Prostate gland (tissue), 2 donors: ENCODE results near the gene MICAL3. TPM values are rescaled to one million over a fixed set of nuclear protein-coding genes. Genes with fewer than 3 reads are reported as not detected.
"Not testable (repeated sequence)": the region's sequence is repeated elsewhere in the genome, so short reads cannot be mapped to it uniquely, and the experiment has no call there.

ENCODE experiments used
- DNase-seq: peaks from one replicate; pipeline ENCODE4 v3.0.0-alpha.2; 2019; ENCODE audit warnings: low spot score
- H3K27ac ChIP-seq, 2 donors: fragments of 200-600 bp; sonication (generic); 2 replicates each; pipeline ENCODE4 v1.5.1; 2017 to 2019
- H3K27me3 ChIP-seq: fragments of 200-600 bp; sonication (generic); replicated peaks from 2 replicates; pipeline ENCODE4 v1.5.1; 2019; ENCODE audit not compliant: insufficient read depth
- H3K36me3 ChIP-seq, 2 donors: fragments of 200-600 bp; sonication (generic); 1 replicate in 1 of 2; 2 replicates in 1 of 2; pipeline versions ENCODE4 v1.5.1 to v1.8.1; 2017 to 2019
- H3K4me1 ChIP-seq: fragments of 200-600 bp; sonication (generic); replicated peaks from 2 replicates; pipeline ENCODE4 v1.5.1; 2019
- H3K4me3 ChIP-seq, 2 donors: fragments of 200-600 bp; sonication (generic); 2 replicates each; pipeline ENCODE4 v1.5.1; 2017 to 2019
- H3K9me3 ChIP-seq: fragments of 200-600 bp; sonication (generic); 2 replicates; pipeline ENCODE4 v1.5.1; 2017
- CTCF ChIP-seq, 4 experiments: fragments of 200-600 bp in 2 of 4; fragments of 450-650 bp in 2 of 4; sonication (generic) in 2 of 4; IDR thresholded peaks; 1 replicate in 3 of 4; 2 replicates in 1 of 4; pipeline ENCODE4 v1.5.1; 2016 to 2019; ENCODE audit warnings: antibody characterized with exemption in 4 of 4, mild to moderate bottlenecking in 2 of 4, moderate library complexity in 2 of 4
- POLR2A ChIP-seq: fragments of 450-650 bp; IDR thresholded peaks from one replicate; pipeline ENCODE4 v1.6.1; 2016; ENCODE audit warnings: antibody characterized with exemption, mild to moderate bottlenecking
- POLR2AphosphoS5 ChIP-seq: sonication (generic); formaldehyde crosslinking; IDR thresholded peaks from one replicate; pipeline ENCODE4 v1.6.1; 2017; ENCODE audit warnings: antibody characterized with exemption
- WGBS: methylation state at CpG from one replicate; pipeline ENCODE4 v1.1.5; 2018; 5-methylcytosine and 5-hydroxymethylcytosine counted together
- intact Hi-C: fragments of 100-400 bp; cut with DNase I; formaldehyde crosslinking; loops from one replicate; pipeline ENCODE4 v1.14.2; 2022
- total RNA-seq, 2 donors: library from RNA; depleted of rRNA; stranded (reverse); fragments of >200 nt; gene quantifications; one replicate each; pipeline ENCODE4 v1.1.0, GENCODE V29; 2016

The MICAL3 gene
- total RNA-seq, 2 donors from 2014 or later = 58.6 to 78.7 TPM

GRCh38 chr22:17767233-17768065 is 256.9 kb downstream of the MICAL3 start:
- H3K9me3 ChIP-seq = no peaks in the 10 kb centered on the region
- intact Hi-C loops = no loop called here
- TF ChIP-seq POLR2A (no peak), POLR2AphosphoS5 (no peak), CTCF (IDR thresholded peaks at IDR 0.05) (no peak)
- no peaks in the 10 kb centered on the region for H3K27me3 ChIP-seq
- H3K4me3 ChIP-seq = no peak overlapping the region
- DNase-seq = no peak
- H3K36me3 ChIP-seq = no peaks in the 10 kb centered on the region
- no peaks in the 10 kb centered on the region for H3K4me1 ChIP-seq
- 86% methylated on average over 14 of the region's 14 CpGs for WGBS
- H3K27ac ChIP-seq = no peak overlapping the region

GRCh38 chr22:17764852-17765251 is 259.5 kb downstream of the MICAL3 start:
- DNase-seq, H3K4me1 ChIP-seq, H3K27ac ChIP-seq, H3K4me3 ChIP-seq, H3K36me3 ChIP-seq, intact Hi-C loops, H3K27me3 ChIP-seq, H3K9me3 ChIP-seq: not testable (repeated sequence)
- WGBS = 91% methylated on average over 5 of the region's 5 CpGs

GRCh38 chr22:17764036-17764435 is 260.3 kb downstream of the MICAL3 start:
- Histone ChIP-seq H3K27ac (no peak overlapping the region), H3K9me3 (no peaks in the 10 kb centered on the region), H3K36me3 (no peaks in the 10 kb centered on the region), H3K27me3 (no peaks in the 10 kb centered on the region), H3K4me3 (no peak overlapping the region), H3K4me1 (no peaks in the 10 kb centered on the region)
- TF ChIP-seq CTCF (IDR thresholded peaks at IDR 0.05) = no peak
- TF ChIP-seq POLR2A = no peak
- no peak for TF ChIP-seq POLR2AphosphoS5
- DNase-seq = no peak
- 63% methylated on average over 5 of the region's 5 CpGs for WGBS
- intact Hi-C loops = no loop called here

GRCh38 chr22:17763442-17763841 is 260.9 kb downstream of the MICAL3 start:
- H3K27me3 ChIP-seq, H3K9me3 ChIP-seq, DNase-seq, H3K36me3 ChIP-seq, H3K4me1 ChIP-seq, H3K27ac ChIP-seq, H3K4me3 ChIP-seq, intact Hi-C loops: not testable (repeated sequence)
- WGBS = 79% methylated on average over 10 of the region's 10 CpGs

- no peaks in the 10 kb centered on the region for H3K36me3 ChIP-seq
- TF ChIP-seq POLR2AphosphoS5 (no peak), CTCF (IDR thresholded peaks at IDR 0.05) (no peak), POLR2A (no peak)
- intact Hi-C loops = no loop called here
Measured at GRCh38 chr22:17761138-17761488, 263.2 kb downstream of the MICAL3 start.

GRCh38 chr22:17754233-17754925 is 270.0 kb downstream of the MICAL3 start:
- Histone ChIP-seq H3K4me1 (no peaks in the 10 kb centered on the region), H3K27ac (no peak overlapping the region), H3K4me3 (no peak overlapping the region), H3K27me3 (no peaks in the 10 kb centered on the region), H3K36me3 (no peaks in the 10 kb centered on the region), H3K9me3 (no peaks in the 10 kb centered on the region)
- WGBS = 89% methylated on average over 13 of the region's 14 CpGs
- TF ChIP-seq POLR2A (no peak), POLR2AphosphoS5 (no peak), CTCF (IDR thresholded peaks at IDR 0.05) (no peak)
- no peak for DNase-seq
- intact Hi-C loops = no loop called here

More at GRCh38 chr22:17761138-17761488, 263.2 kb downstream of the MICAL3 start:
- no peak for DNase-seq
- no peaks in the 10 kb centered on the region for H3K9me3 ChIP-seq
- H3K4me1 ChIP-seq = no peaks in the 10 kb centered on the region
- no peak overlapping the region for H3K4me3 ChIP-seq
- H3K27ac ChIP-seq = no peak overlapping the region
- no peaks in the 10 kb centered on the region for H3K27me3 ChIP-seq
- 73% methylated on average over 4 of the region's 4 CpGs for WGBS
